Subcutaneous adipose tissue (tissue), 4 donors: Measurements from ENCODE around the gene COQ4. TPM values are rescaled to one million over a fixed set of nuclear protein-coding genes. Genes with fewer than 3 reads are reported as not detected.

ENCODE experiments used
- total RNA-seq, 4 donors: library from RNA; depleted of rRNA; stranded (reverse); fragments of >200 nt; gene quantifications; one replicate each; pipeline ENCODE4 v1.1.0, GENCODE V29; 2016
- TF ChIP-seq, protein P1 (sequence below): fragments of 450-650 bp; IDR thresholded peaks from one replicate; pipeline ENCODE4 v1.5.1; 2016; ENCODE audit warnings: low read depth, mild to moderate bottlenecking, control low read depth, antibody characterized with exemption, moderate library complexity

Gene COQ4
- total RNA-seq, 4 donors from 2014 or later = 20.1 to 51.1 (median 23.2) TPM

DNA sequence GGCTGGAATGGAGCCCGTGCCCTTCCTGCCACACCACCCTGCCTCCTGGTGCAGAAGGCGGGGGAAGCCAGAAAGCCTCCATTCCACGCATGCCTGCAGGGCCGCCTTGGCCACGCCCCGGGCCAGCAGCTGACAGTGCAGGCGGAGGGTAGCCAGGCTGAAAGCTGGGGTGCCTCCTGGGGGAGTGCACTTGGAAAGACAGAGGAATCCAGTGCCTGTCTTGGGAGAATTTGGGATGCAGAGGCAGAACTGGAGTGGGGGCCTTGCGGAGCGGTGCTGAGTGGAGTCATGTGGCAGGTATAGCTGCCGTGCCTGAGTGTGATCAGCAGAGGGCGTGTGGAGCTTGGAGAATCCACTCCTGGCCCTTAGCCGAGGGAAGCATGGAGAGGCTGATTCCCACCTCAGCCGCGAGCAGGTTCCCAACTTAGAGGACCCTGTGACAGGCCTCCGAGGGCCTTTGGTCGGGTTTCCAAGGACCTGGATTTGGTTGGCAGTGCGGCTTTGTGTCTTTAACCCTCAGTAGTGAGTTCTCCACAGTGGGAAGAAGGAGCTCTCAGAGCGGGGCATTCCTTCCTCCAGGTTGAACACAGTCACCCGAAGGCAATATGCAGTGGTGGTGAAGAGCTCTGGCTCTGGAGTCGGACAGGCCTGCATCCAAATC lies 39.5 kb downstream of the COQ4 start:
- TF ChIP-seq, protein P1, sequence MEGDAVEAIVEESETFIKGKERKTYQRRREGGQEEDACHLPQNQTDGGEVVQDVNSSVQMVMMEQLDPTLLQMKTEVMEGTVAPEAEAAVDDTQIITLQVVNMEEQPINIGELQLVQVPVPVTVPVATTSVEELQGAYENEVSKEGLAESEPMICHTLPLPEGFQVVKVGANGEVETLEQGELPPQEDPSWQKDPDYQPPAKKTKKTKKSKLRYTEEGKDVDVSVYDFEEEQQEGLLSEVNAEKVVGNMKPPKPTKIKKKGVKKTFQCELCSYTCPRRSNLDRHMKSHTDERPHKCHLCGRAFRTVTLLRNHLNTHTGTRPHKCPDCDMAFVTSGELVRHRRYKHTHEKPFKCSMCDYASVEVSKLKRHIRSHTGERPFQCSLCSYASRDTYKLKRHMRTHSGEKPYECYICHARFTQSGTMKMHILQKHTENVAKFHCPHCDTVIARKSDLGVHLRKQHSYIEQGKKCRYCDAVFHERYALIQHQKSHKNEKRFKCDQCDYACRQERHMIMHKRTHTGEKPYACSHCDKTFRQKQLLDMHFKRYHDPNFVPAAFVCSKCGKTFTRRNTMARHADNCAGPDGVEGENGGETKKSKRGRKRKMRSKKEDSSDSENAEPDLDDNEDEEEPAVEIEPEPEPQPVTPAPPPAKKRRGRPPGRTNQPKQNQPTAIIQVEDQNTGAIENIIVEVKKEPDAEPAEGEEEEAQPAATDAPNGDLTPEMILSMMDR = no peak

- TF ChIP-seq, protein P1 = no peak
Measured at GRCh38 chr9:128362774-128363173, 40.1 kb downstream of the COQ4 start.

DNA sequence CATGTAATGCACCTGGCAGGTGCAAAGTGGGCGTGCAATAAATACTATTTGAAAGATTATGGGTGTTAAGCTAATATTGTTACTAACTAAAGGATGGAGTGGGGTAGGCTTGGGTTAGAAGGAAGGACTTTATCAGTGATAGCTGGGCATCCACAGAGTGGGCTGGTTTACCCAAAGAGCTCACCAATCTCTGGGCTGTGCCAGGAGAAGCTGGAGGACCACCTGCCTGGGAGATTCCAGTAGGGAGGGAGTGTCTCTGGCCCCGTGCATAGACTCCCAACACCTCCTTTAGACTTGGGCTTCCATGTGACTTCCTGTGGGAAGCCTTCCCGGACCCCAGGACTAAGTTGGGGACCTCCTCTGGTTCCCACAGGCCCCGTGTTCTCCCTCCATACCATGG lies 42.9 kb downstream of the COQ4 start:
- TF ChIP-seq, protein P1 = no peak

GRCh38 chr9:128369024-128369706 lies 46.5 kb downstream of the COQ4 start:
- TF ChIP-seq, protein P1 = no peak

DNA sequence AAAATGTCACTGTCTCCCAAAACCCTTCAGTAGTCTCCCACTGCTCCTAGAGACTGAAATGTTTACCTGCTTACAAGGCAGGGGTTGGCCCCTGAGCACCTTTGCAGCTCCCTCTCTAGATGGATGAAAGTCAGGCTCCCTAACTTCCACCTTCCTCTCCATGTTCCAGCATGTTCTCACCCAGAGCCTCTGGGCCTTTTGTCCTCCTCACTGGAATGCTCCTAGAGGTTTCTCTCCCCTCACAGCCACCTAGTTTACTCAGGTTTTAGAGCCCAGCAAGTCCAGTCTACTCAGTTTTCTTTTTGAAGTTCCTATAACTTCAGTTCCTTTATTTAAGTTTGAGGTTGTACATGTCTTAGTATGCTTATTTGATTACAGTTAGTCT lies 47.7 kb downstream of the COQ4 start:
- TF ChIP-seq, protein P1 = no peak

GRCh38 chr9:128370752-128371629 lies 48.4 kb downstream of the COQ4 start, which contains the start of gene URM1:
Gene URM1 (plus strand): TSS chr9:128371374. CDS start chr9:128371381, 7 bp downstream.
- TF ChIP-seq, protein P1 = no peak
